ENCODE data around the gene CDH18.
"Not testable (repeated sequence)": the region's sequence is repeated elsewhere in the genome, so short reads cannot be mapped to it uniquely, and the experiment has no call there.

CDH18 gene

GRCh38 chr5:19777363-19777762, 210.6 kb downstream of the CDH18 start:
- TF ChIP-seq CTCF (conservative IDR thresholded peaks at IDR 0.05; ENCODE audit: low read depth) = no peak
- no peak overlapping the region for H3K27ac ChIP-seq
- no peak for DNase-seq (ENCODE audit: low spot score)
- ChIA-PET CTCF (interaction anchor here (0.5 to 0.8 kb wide), 2 partner anchors 473 to 1197 kb away, joined by 4 to 5 read pairs; no protein-coding TSS in a partner anchor), POLR2A (ENCODE audit: low non-redundant PET) (no interaction called here)

- POLR2A ChIA-PET (ENCODE audit: low non-redundant PET); H3K27ac ChIP-seq; CTCF ChIA-PET; DNase-seq (ENCODE audit: low spot score): not testable (repeated sequence)
Measured at GRCh38 chr5:19776886-19777285, 211.1 kb downstream of the CDH18 start.

- POLR2A ChIA-PET (ENCODE audit: low non-redundant PET) = no interaction called here
- CTCF ChIA-PET = no interaction called here
- H3K27ac ChIP-seq = no peak overlapping the region
- no peak for TF ChIP-seq CTCF (conservative IDR thresholded peaks at IDR 0.05; ENCODE audit: low read depth)
- DNase-seq (ENCODE audit: low spot score) = no peak
Measured at GRCh38 chr5:19771174-19771835, 216.7 kb downstream of the CDH18 start.

- POLR2A ChIA-PET (ENCODE audit: low non-redundant PET) = no interaction called here
- no peak for TF ChIP-seq CTCF (conservative IDR thresholded peaks at IDR 0.05; ENCODE audit: low read depth)
- CTCF ChIA-PET = no interaction called here
- H3K27ac ChIP-seq = no peak overlapping the region
- no peak for DNase-seq (ENCODE audit: low spot score)
Measured at GRCh38 chr5:19770396-19770795, 217.6 kb downstream of the CDH18 start.

DNA sequence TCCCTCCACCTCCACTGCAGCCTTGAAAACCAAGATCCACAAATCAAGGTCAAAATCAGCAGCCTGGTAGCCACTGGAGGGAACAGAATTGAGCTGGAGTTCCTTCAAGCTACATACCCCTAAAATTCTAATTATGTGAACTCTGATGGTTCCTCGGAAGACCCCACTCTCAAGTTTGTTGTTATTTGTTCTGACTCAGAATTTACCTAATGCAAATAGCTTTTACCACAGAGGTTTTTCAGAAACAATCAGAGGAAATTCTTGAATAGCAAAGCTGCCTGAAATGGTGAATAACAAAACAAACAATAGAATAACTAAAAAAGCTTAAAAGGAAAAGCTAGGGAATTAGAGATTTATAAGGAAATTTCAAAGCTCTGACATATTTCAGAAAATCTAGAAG, 220.0 kb downstream of the CDH18 start:
- CTCF ChIA-PET = interaction anchor here (0.7 kb wide), 1 partner anchor 47 kb away, joined by 3 read pairs; no protein-coding TSS in a partner anchor
- no peak overlapping the region for H3K27ac ChIP-seq

DNA sequence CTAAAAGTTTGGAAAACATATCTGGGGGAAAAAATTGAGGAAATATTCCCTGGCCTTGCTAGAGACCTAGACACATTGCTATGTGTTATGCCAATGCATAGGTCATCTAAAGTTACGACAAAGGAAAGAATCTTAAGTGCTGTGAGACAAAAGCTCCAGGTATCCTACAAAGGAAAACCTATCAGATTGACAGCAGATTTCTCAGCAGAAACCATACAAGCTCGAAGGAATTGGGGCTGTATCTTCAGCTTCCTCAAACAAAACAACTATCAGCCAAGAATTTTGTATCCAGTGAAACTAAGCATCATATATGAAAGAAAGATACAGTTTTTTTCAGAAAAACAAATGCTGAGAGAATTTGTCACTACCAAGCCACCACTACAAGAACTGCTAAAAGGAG, 234.4 kb downstream of the CDH18 start:
- ChIA-PET CTCF (no interaction called here), POLR2A (ENCODE audit: low non-redundant PET) (no interaction called here)
- DNase-seq (ENCODE audit: low spot score) = no peak
- TF ChIP-seq CTCF (conservative IDR thresholded peaks at IDR 0.05; ENCODE audit: low read depth) = no peak
- H3K27ac ChIP-seq = no peak overlapping the region

More for the DNA sequence above, 220.0 kb downstream of the CDH18 start:
- DNase-seq (ENCODE audit: low spot score) = no peak
- TF ChIP-seq CTCF (conservative IDR thresholded peaks at IDR 0.05; ENCODE audit: low read depth) = no peak
- POLR2A ChIA-PET (ENCODE audit: low non-redundant PET) = no interaction called here

- ChIA-PET POLR2A (ENCODE audit: low non-redundant PET) (no interaction called here), CTCF (interaction anchor here (0.5 kb wide), 1 partner anchor 13 kb away, joined by 3 read pairs; no protein-coding TSS in a partner anchor)
- no peak for TF ChIP-seq CTCF (conservative IDR thresholded peaks at IDR 0.05; ENCODE audit: low read depth)
- DNase-seq (ENCODE audit: low spot score) = no peak
- no peak overlapping the region for H3K27ac ChIP-seq
Measured at GRCh38 chr5:19751326-19751725, 236.7 kb downstream of the CDH18 start.

Measured in RWPE1 (cell line).